ENCODE measurements around the gene MRPL19. TPM values are rescaled to one million over a fixed set of nuclear protein-coding genes. Genes with fewer than 3 reads are reported as not detected.

Gene MRPL19
- total RNA-seq, result 42.6 and 46.5 TPM in 2 replicates

DNA sequence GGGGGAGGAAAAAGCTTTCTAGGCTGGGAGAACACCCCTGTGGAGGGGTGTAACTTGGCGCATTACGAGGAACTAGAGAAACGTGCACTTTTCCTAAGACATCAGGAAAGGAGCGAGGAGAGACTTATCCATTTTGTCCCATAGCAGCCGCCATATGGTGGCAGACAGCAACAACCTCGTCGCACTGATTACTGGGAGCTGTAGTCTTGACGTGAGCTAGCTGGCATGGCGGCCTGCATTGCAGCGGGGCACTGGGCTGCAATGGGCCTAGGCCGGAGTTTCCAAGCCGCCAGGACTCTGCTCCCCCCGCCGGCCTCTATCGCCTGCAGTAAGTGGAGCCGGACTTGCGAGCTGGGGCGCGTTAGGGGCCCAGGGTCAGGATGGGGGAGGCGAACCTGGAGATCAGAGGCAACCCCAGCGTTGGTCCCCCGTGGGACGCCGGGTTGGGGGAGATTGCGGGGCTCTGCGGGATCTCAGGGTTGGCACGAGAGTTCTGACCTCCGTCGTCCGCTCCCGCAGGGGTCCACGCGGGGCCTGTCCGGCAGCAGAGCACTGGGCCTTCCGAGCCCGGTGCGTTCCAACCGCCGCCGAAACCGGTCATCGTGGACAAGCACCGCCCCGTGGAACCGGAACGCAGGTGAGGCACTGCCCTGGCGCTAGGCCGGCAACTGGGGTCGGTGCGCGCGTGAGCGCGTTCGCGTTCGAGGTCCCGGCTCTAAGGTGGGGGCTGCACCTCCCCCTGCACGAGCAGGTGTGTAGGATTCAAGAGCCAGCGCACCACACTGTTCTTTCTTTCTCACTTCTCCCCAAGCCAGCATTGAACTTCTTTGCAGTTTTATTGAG, at the start of gene MRPL19:
TSS of gene MRPL19 (plus strand) at position 201 of the 843 bp plus-strand sequence. CDS start at position 226, 25 bp downstream.
- intact Hi-C loops (cut with micrococcal nuclease), result loop anchor here (1.0 to 10.0 kb wide), 7 partner anchors 30 to 1912 kb away; partner anchors contain the start of genes GCFC2, POLE4 and TPRKB

- intact Hi-C loops (cut with micrococcal nuclease), result no loop called here
Measured at GRCh38 chr2:75596784-75597183, 49.8 kb upstream of the MRPL19 start.

GRCh38 chr2:75597949-75598348, 48.6 kb upstream of the MRPL19 start:
- intact Hi-C loops (cut with micrococcal nuclease), result no loop called here

- intact Hi-C loops (cut with micrococcal nuclease), result no loop called here
Measured at GRCh38 chr2:75598589-75599155, 47.9 kb upstream of the MRPL19 start.

DNA sequence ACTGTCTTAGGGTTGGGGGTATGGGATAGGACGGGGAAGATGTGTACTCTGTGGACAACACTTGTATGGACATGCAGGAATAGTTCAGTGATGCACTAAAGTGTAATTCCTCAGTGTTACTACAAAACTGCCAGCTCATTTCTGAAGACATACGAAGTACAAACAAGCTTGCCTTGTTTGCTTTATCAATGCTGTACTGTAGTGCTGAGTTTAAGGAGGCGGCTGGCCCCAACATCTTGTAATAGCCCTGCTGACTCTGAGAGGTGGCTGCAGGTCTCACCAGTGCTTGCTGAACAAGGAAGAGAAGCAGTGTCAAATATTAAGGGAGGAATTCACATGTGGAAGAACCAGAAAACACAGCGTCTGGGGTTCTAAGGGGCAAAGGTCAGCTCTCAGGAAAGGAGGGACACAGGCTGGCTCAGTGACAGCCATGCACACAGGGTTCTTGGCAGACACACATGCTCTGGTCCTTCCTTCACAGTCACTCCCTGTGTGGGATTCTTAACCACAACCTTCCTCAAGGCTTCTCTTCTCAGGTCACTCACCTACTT, 46.0 kb upstream of the MRPL19 start:
- intact Hi-C loops (cut with micrococcal nuclease), result no loop called here

DNA sequence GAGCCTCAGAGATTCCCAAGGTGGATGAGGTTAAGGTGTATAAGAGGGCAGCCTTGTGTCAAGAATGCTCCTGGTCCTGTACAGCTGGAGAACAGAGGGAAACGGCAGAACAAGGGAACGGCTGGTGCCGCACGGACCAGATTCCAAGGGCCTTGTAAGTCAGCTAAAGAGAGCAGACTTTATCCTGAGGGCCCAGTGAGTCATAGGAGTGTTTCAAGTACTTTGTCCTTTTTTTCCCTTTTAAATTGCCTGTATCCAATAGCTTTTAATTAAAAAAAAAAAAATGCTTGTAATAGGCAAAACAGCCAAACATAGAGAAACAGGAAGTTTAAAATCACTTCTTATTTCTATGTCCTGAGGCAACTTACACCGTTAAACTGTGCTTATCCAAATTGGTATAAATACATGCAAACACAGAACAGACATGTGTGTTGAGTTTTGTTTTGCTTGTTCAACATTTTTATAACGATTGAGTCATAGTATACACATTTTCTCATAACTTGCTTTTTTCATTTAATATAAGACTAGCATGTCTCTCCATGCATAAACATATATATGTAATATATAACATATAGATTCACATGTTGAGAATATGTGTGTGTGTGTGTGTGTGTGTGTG, 43.8 kb upstream of the MRPL19 start:
- intact Hi-C loops (cut with micrococcal nuclease), result no loop called here

DNA sequence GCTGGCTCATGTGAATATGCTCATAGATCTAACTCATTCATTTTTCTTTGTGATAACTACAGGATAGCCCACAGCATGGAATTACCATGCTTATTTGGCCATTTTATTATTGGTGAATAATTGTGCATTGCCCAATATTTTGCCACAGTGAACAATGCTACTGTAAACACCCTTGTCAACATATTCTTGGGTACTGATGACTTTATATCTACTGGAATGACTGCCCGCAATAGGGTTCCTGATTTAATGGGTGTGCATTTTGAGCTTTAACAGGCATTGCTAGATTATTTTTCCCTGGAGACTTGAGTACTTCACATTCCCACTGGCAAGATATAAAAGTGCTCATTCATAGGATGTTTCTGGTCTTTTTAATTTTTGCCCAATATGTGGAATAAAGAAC, 43.1 kb upstream of the MRPL19 start:
- intact Hi-C loops (cut with micrococcal nuclease), result no loop called here

GRCh38 chr2:75604484-75604883, 42.1 kb upstream of the MRPL19 start:
- intact Hi-C loops (cut with micrococcal nuclease), result no loop called here

- intact Hi-C loops (cut with micrococcal nuclease), result loop anchor here (5.0 kb wide), 1 partner anchor 539 kb away; no protein-coding TSS in a partner anchor
Measured at GRCh38 chr2:75605770-75606529, 40.6 kb upstream of the MRPL19 start.

DNA sequence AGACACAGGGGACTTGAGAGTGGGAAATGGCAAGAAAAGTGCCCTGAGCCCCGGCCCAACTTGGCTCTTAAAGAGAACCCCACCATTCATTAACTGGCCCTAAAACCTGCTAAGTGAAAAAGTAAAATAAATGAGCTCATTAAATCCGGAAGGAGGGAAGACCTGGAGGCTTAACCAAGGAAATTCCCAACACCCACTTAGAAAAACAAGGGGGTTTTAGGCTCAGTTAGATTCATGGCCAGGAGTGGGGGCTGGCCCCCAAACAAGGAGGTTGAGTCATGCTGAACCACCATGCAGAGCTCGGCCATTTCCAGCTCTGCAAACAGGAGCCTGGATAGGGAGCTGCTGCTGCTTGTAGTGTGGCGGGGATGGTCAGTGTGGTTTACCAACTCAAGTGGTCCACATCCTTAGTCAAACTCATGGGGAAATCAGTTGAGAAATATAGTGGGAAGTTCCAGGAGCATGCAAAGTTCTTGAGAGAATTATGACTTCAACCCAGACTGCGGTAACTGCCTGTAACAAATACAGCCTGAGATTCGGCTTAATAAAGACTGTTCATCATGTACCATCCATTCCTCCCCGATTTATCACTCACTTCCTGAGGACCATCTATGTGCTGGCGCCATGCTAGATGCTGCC, 39.7 kb upstream of the MRPL19 start:
- intact Hi-C loops (cut with micrococcal nuclease), result loop anchor here (5.0 kb wide), 1 partner anchor 540 kb away; no protein-coding TSS in a partner anchor

DNA sequence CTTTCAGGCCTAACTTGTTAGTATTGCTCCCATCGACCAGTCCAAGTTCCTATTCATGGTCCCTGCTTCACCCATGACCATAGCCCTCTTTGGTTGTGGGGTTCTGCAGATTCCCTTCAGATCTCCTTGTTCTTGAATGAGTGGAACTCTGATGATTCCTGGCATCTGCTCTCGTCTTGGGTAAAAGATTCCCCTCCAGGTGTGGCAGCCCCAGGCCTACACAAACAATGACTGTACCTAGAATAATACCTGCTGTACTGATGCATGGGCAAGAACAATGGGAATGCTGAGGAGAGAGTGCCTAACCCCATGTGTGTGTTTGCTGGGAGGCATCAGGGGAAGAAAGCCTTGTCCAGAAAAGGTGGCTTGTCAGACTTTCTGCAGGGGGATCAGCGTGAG, 39.2 kb upstream of the MRPL19 start:
- intact Hi-C loops (cut with micrococcal nuclease), result loop anchor here (5.0 kb wide), 1 partner anchor 540 kb away; no protein-coding TSS in a partner anchor

DNA sequence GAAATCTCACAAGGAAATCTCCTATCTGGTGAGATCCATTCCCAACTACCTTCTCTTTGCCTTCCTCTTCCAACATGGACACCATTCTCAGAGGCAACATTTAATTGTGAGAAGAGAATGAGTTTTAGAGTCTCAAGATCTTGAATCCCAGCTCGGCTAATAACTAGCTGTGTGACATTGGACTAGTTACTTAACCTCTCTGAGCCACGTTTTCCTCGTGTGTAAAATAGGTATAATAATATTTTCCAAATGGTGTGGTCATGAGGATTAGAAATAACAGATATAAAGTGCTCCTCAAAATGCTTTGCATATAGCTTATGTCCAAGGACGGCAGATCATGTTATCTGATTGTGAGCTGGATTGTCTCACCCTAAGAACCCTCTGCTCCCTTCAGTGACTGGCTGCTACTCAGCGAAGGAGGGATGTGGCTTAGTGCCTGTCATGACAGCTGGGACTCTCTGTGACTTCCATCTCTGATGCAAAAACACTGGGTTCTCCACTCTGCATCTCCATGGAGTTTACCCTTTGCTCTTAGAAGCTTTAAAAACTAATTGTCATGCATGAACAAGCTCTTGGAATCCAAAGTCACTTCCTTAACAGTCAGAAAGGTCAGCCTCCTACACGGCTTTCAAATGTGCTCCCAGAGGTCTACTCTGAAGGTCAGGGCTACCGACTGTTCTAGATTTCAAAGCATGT, 38.4 kb upstream of the MRPL19 start:
- intact Hi-C loops (cut with micrococcal nuclease), result loop anchor here (5.0 kb wide), 1 partner anchor 541 kb away; no protein-coding TSS in a partner anchor

DNA sequence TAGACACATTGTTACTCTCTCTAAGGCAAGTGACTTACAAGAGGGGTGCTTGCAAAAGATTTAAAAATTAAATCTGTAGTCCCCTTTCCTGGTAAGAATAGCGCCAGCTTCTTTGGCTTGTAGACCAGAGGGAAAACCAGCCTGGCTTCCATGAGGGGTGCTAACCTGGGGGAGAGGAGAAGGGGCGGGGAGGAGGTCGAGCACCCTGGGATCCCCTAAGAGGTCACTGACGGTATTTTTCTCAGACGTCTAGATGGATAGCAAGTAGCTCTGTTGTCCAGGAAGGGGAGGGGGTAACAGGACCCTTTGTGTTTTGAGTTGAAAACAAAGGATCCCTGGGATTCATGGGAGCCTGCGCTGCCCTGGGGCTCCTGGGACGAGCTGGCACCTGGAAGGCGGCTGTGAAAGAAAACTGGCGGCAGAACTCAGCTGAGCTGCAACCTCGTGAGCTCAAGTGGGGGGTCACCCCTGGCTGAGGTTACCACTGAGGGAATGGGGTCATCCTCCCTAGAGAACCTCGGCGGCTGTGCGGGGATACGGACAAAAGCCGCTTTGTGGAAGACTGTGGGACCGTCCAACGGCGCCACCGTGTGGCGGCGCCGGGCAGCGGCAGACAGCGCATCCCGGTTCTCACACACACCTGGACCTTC, 37.8 kb upstream of the MRPL19 start:
- intact Hi-C loops (cut with micrococcal nuclease), result loop anchor here (1.0 to 5.0 kb wide), 5 partner anchors 38 to 919 kb away; no protein-coding TSS in a partner anchor

GRCh38 chr2:75609334-75609689, 37.3 kb upstream of the MRPL19 start:
- intact Hi-C loops (cut with micrococcal nuclease), result loop anchor here (1.0 to 5.0 kb wide), 5 partner anchors 38 to 919 kb away; no protein-coding TSS in a partner anchor

GRCh38 chr2:75609937-75610508, 36.6 kb upstream of the MRPL19 start:
- intact Hi-C loops (cut with micrococcal nuclease), result loop anchor here (1.0 to 5.0 kb wide), 5 partner anchors 37 to 920 kb away; no protein-coding TSS in a partner anchor

GRCh38 chr2:75610671-75611070, 35.9 kb upstream of the MRPL19 start:
- intact Hi-C loops (cut with micrococcal nuclease), result no loop called here

GRCh38 chr2:75612108-75612861, 34.3 kb upstream of the MRPL19 start:
- intact Hi-C loops (cut with micrococcal nuclease), result no loop called here

DNA sequence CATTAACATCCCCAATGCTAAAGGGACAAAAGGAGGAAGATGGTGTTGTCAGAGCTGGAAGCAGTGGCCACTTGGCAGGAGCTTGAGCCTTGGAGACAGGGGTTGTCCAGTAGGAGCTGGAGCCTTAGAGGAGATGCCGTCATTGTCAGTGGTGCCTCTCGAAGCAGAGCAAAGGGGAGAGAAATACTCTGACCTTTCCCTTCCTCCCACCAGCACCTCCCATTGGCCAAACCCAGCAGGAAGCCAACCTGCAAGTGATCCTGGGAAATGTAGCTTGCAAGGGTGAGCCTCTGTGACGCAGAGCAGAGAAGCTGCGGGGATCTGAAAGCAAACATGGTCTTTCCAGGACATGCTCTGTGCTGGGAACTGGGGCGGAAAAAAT, 33.7 kb upstream of the MRPL19 start:
- intact Hi-C loops (cut with micrococcal nuclease), result no loop called here

All from T-helper 1 cell treated with Interleukin-12 subunit alpha and Interleukin-12 subunit beta and Interleukin-4 antibody, amounts not matched to agents 30 ng/mL and 1 ng/mL, for 36 hours (primary cell).